Esophagus squamous epithelium (tissue), 5 donors: ENCODE results near the gene RECK. TPM values are rescaled to one million over a fixed set of nuclear protein-coding genes. Genes with fewer than 3 reads are reported as not detected.
A peak's percentile ranks its signal among the peaks of the same experiment; 100 is the strongest.

Source experiments
- DNase-seq: peaks from one replicate; lab custom pipeline; 2025; lab: John Stamatoyannopoulos, UW
- H3K27ac ChIP-seq, 4 donors: fragments of 200-600 bp; sonication (generic); one replicate each; pipeline ENCODE4 v1.5.1; 2016 to 2019; ENCODE audit warnings: mild to moderate bottlenecking in 1 of 4
- H3K27me3 ChIP-seq, 4 donors: fragments of 200-600 bp; sonication (generic); 1 replicate in 3 of 4; 2 replicates in 1 of 4; pipeline versions ENCODE4 v1.5.1 to v1.6.0; 2017 to 2021; ENCODE audit warnings: antibody characterized with exemption in 1 of 4
- H3K36me3 ChIP-seq, 3 donors: fragments of 200-600 bp; sonication (generic); one replicate each; pipeline ENCODE4 v1.5.1; 2016 to 2019
- H3K4me1 ChIP-seq, 3 donors: fragments of 200-600 bp; sonication (generic); one replicate each; pipeline ENCODE4 v1.5.1; 2017 to 2019
- H3K4me3 ChIP-seq, 4 donors: fragments of 200-600 bp; sonication (generic); 1 replicate in 3 of 4; 2 replicates in 1 of 4; pipeline ENCODE4 v1.5.1; 2016 to 2019; ENCODE audit warnings: mild to moderate bottlenecking in 2 of 4, moderate library complexity in 1 of 4
- H3K9me3 ChIP-seq, 3 donors: fragments of 200-600 bp; sonication (generic); one replicate each; pipeline ENCODE4 v1.5.1; 2016 to 2019
- POLR2A ChIP-seq, 4 donors: fragments of 450-650 bp; IDR thresholded peaks; one replicate each; pipeline ENCODE4 v1.6.1; 2017; ENCODE audit warnings: antibody characterized with exemption in 4 of 4, mild to moderate bottlenecking in 4 of 4, moderate library complexity in 3 of 4
- WGBS, 2 donors: methylation state at CpG; one replicate each; pipeline ENCODE4 v1.1.5; 2018; 5-methylcytosine and 5-hydroxymethylcytosine counted together
- intact Hi-C: fragments of 100-400 bp; cut with DNase I; formaldehyde crosslinking; loops from one replicate; pipeline ENCODE4 v1.15.0; 2022
- total RNA-seq, 4 donors: library from RNA; depleted of rRNA; stranded (reverse); fragments of >200 nt; gene quantifications; one replicate each; pipeline ENCODE4 v1.1.0, GENCODE V29; 2016
- TF ChIP-seq, protein P1 (sequence below), 6 experiments: fragments of 450-650 bp in 4 of 6; fragments of 200-600 bp in 2 of 6; sonication (generic) in 2 of 6; IDR thresholded peaks; one replicate each; pipeline ENCODE4 v1.5.1; 2016 to 2019; ENCODE audit warnings: antibody characterized with exemption in 6 of 6, mild to moderate bottlenecking in 4 of 6, moderate library complexity in 4 of 6
- donor health status: DM: yes; HTN: yes; CAD: no.

Gene RECK
- total RNA-seq, 4 donors from 2014 or later: 0.23 to 16.2 (median 1.9) TPM

DNA sequence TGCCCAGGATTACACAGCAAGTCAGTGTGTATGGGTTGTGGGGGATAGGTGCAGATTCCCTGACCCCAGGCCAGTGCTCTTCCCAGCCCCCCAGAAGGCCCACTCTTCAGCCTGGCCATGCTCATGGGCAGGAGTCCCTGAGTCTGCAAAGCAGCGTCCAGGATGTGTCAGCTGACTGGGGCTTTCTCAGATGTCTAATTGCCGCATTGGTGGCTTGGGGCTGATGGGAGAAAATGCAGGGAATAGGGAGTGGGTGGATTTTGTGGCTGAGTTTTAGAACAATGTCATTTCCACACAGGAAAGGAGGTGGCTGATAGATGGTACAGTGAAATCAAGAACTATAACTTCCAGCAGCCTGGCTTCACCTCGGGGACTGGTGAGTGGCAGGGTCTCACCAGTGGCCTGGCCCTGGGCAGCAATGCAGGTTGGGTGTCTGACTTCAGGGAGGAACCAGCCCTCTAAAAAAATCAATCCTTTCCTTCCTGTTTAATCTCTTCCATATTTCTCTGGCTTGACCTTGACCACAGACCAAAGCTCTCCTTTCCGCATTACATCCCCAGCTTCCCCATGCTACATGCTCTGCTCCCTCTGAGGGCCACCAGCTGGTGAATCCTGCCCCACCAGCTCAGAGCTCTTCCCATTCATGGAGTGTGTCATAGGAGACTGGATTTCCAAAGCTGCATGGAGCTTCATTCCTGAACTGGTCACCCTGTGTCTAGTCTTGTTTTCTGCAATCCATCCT lies 114.0 kb downstream of the RECK start:
- peaks cover 29 to 82% (median 46%) of the 10 kb centered on the region in 3 donors for H3K4me1 ChIP-seq
- 72 to 83% methylated on average over 2 to 4 of the region's 4 CpGs for WGBS, 2 donors
- TF ChIP-seq, protein P1, sequence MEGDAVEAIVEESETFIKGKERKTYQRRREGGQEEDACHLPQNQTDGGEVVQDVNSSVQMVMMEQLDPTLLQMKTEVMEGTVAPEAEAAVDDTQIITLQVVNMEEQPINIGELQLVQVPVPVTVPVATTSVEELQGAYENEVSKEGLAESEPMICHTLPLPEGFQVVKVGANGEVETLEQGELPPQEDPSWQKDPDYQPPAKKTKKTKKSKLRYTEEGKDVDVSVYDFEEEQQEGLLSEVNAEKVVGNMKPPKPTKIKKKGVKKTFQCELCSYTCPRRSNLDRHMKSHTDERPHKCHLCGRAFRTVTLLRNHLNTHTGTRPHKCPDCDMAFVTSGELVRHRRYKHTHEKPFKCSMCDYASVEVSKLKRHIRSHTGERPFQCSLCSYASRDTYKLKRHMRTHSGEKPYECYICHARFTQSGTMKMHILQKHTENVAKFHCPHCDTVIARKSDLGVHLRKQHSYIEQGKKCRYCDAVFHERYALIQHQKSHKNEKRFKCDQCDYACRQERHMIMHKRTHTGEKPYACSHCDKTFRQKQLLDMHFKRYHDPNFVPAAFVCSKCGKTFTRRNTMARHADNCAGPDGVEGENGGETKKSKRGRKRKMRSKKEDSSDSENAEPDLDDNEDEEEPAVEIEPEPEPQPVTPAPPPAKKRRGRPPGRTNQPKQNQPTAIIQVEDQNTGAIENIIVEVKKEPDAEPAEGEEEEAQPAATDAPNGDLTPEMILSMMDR (IDR thresholded peaks at IDR 0.05): no peak
- TF ChIP-seq POLR2A (IDR thresholded peaks at IDR 0.05): no peak
- intact Hi-C loops: no loop called here
- no peak for DNase-seq
- H3K36me3 ChIP-seq: no peaks in the 10 kb centered on the region
- H3K4me3 ChIP-seq: no peak overlapping the region
- H3K9me3 ChIP-seq: peaks cover 0 to 4% (median 0%) of the 10 kb centered on the region in 3 donors
- H3K27ac ChIP-seq: peak overlapping the region; percentile 69 to 88 (median 76)
- H3K27me3 ChIP-seq: no peaks in the 10 kb centered on the region

DNA sequence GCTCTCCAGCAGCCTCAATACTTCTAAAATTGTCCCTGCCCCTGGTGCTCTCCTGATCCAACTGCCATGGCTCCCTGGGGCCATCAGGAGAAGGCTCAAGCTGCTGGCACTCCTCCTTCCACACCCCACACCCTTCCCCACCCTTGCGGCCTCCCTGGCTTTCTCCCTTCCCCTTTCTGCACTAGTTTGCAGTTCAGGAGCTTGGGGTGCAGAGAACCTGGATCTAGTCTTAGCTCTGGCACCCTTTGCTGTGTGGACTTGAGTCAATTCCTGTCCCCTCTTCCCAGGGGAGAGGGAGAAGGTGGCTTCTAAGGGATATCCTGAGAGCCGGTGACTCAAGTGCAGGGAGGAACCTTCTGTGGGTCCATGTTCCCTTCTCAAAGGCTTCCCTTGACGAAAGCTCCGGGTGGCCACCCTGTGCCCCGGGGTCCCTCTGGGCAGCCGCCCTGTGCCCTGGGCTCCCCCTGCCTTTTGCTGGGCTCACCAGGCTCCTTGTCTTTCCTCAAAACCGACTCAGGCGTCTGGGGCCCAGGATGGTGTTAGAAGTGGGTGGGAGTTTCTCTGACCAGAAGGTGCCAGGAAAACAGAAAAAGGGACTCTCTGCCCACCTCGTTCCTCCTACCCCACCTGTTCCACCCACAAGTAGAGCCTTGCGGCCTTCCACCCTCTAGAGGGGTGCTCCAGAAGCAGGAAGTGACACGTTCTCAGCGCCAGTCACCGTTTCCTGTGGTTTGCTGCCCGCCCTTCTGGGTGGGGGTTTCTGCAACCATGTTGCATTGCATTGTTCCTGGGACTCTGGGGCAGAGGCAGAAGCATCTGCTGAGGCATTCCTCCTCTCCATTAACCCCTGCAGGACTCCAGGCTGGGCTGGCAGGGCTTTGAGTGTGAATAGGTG lies 114.8 kb downstream of the RECK start:
- Histone ChIP-seq H3K27me3 (no peaks in the 10 kb centered on the region), H3K27ac (peak overlapping the region; percentile 69 to 88 (median 76)), H3K4me3 (no peak overlapping the region), H3K36me3 (peaks cover 0 to 3% (median 0%) of the 10 kb centered on the region in 3 donors), H3K4me1 (peaks cover 29 to 81% (median 46%) of the 10 kb centered on the region in 3 donors), H3K9me3 (no peaks in the 10 kb centered on the region)
- no peak for DNase-seq
- intact Hi-C loops: no loop called here
- 46 to 61% methylated on average over 7 to 9 of the region's 14 CpGs for WGBS, 2 donors
- TF ChIP-seq POLR2A (IDR thresholded peaks at IDR 0.05): no peak
- TF ChIP-seq, protein P1 (IDR thresholded peaks at IDR 0.05): no peak

DNA sequence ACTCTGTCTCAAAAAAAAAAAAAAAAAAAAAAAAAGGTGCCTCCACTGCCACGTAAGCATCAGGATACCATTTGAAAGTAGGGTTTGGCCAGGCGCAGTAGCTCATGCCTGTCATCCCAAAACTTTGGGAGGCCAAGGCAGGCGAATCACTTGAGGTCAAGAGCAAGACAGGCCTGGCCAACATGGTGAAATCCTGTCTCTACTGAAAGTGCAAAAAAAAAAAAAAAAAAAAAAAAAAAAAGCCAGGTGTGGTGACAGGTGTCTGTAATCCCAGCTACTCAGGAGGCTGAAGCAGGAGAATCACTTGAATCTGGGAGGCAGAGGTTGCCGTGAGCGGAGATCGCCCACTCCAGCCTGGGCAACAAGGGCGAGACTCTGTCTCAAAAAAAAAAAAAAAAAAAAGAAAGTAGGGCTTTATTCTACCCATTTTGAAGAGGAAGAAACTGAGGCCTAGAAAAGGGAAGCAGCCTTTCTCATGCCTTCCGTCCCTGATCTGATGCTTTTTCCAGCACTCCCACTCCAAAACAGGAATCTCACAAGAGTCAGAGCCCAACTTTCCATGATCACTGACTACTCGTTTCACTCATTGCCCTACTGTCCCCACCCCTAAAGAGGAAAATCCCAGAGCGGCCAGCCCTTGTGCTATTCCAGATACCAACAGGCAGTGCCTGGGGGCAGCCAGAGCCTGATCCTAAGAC lies 116.2 kb downstream of the RECK start:
- H3K4me1 ChIP-seq: peaks cover 29 to 70% (median 40%) of the 10 kb centered on the region in 3 donors
- H3K27ac ChIP-seq: peak overlapping the region in 3 of 4 donors; percentile 71 to 77 (median 73)
- H3K27me3 ChIP-seq: no peaks in the 10 kb centered on the region
- no peak for DNase-seq
- intact Hi-C loops: no loop called here
- 82 to 90% methylated on average over 9 to 10 of the region's 10 CpGs for WGBS, 2 donors
- H3K36me3 ChIP-seq: peaks cover 0 to 5% (median 0%) of the 10 kb centered on the region in 3 donors
- H3K9me3 ChIP-seq: no peaks in the 10 kb centered on the region
- H3K4me3 ChIP-seq: no peak overlapping the region
- TF ChIP-seq POLR2A (IDR thresholded peaks at IDR 0.05): no peak
- TF ChIP-seq, protein P1 (IDR thresholded peaks at IDR 0.05): no peak

DNA sequence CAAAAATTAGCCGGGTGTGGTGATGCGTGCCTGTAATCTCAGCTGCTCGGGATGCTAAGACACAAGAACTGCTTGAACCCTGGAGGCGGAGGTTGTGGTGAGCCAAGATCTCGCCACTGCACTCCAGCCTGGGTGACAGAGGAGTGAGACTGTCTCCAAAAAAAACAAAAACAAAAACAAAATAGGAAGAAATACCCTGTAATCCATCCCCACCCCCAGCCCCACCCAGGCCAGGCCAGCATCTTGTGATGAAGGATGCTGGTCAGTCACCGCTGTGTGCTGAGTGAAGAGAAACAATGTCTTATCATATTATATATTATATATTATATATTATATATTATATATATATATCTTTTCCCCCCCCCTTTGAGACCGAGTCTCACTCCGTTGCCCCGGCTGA lies 117.0 kb downstream of the RECK start:
- H3K27ac ChIP-seq: peak overlapping the region in 3 of 4 donors; percentile 71 to 77 (median 73)
- intact Hi-C loops: no loop called here
- H3K4me1 ChIP-seq: peaks cover 26 to 70% (median 31%) of the 10 kb centered on the region in 3 donors

More for the DNA sequence above, 117.0 kb downstream of the RECK start:
- WGBS, 2 donors: 66 to 74% methylated on average over 8 to 9 of the region's 9 CpGs
- H3K27me3 ChIP-seq: no peaks in the 10 kb centered on the region
- no peak for DNase-seq
- H3K9me3 ChIP-seq: no peaks in the 10 kb centered on the region
- no peak for TF ChIP-seq POLR2A (IDR thresholded peaks at IDR 0.05)
- TF ChIP-seq, protein P1 (IDR thresholded peaks at IDR 0.05): no peak
- H3K4me3 ChIP-seq: no peak overlapping the region
- H3K36me3 ChIP-seq: peaks cover 0 to 5% (median 0%) of the 10 kb centered on the region in 3 donors
